A549 (cell line): ENCODE results near the gene TCF12. TPM values are rescaled to one million over a fixed set of nuclear protein-coding genes. Genes with fewer than 3 reads are reported as not detected.

Source experiments
- ATAC-seq, 2 experiments: fragments of 200-7000 bp in 1 of 2; fragments of >200 bp in 1 of 2; cut with Nextera tagmentation in 1 of 2; cut with Tn5 transposase in 1 of 2; 3 replicates each; pipeline versions ENCODE4 v1.8.0 to v1.9.1; 2018 to 2020; ENCODE audit warnings: mild to moderate bottlenecking in 1 of 2, moderate library complexity in 1 of 2
- CTCF ChIA-PET: fragments of 300-600 bp; sonication (Branson Sonifier 250); formaldehyde crosslinking; extraction: SDS; loops from one replicate; lab custom pipeline; 2021; ENCODE audit warnings: antibody characterized with exemption, inconsistent platforms; lab: Yijun Ruan, JAX
- POLR2A ChIA-PET: fragments of 350-600 bp; formaldehyde crosslinking; extraction: SDS; loops from one replicate; lab custom pipeline; 2021; ENCODE audit warnings: antibody characterized with exemption, inconsistent platforms; lab: Yijun Ruan, JAX
- DNase-seq, 2 experiments: peaks; one replicate each; pipeline versions ENCODE4 v3.0.0 to v3.0.0-alpha.2; 2011 to 2016; ENCODE audit warnings: low read depth in 1 of 2, low spot score in 1 of 2
- FAIRE-seq: peaks from 2 replicates; lab custom pipeline; 2011; peaks lifted over from hg19 to GRCh38; lab: Jason Lieb, UNC
- H3K27ac ChIP-seq, 2 experiments: fragments of >200 bp; sonication (Bioruptor Twin); formaldehyde crosslinking; 3 replicates each; pipeline ENCODE4 v1.5.1; 2016 to 2017
- H3K4me1 ChIP-seq: fragments of >200 bp; sonication (Bioruptor Twin); formaldehyde crosslinking; 3 replicates; pipeline ENCODE4 v1.6.1; 2016
- H3K4me2 ChIP-seq: fragments of >200 bp; sonication (Bioruptor Twin); formaldehyde crosslinking; 3 replicates; pipeline ENCODE4 v1.6.1; 2016
- H3K4me3 ChIP-seq: fragments of >200 bp; sonication (Bioruptor Twin); formaldehyde crosslinking; 3 replicates; pipeline ENCODE4 v1.5.1; 2016
- H3K9me3 ChIP-seq: fragments of >200 bp; sonication (Bioruptor Twin); formaldehyde crosslinking; 3 replicates; pipeline ENCODE4 v1.6.1; 2016
- BCL3 ChIP-seq: fragments of >200 bp; sonication (Bioruptor Twin); formaldehyde crosslinking; IDR thresholded peaks from 3 replicates; pipeline ENCODE4 v1.6.1; 2016
- BHLHE40 ChIP-seq: IDR thresholded peaks from 2 replicates; pipeline ENCODE4 v1.6.1; 2012; ENCODE audit warnings: low read depth, low read length, inconsistent platforms
- CBX8 ChIP-seq: fragments of 200-600 bp; sonication (generic); IDR thresholded peaks from 2 replicates; pipeline ENCODE4 v1.6.1; 2016
- EHF ChIP-seq: fragments of 250-450 bp; sonication (Bioruptor Pico); IDR thresholded peaks from 2 replicates; pipeline ENCODE4 v1.5.0; 2020; ENCODE audit warnings: mild to moderate bottlenecking
- EHMT2 ChIP-seq: fragments of 200-600 bp; sonication (generic); IDR thresholded peaks from 2 replicates; pipeline ENCODE4 v1.6.1; 2016; ENCODE audit warnings: antibody characterized with exemption, low read depth, mild to moderate bottlenecking, moderate library complexity
- ELK1 ChIP-seq: fragments of 150-350 bp; IDR thresholded peaks from 2 replicates; pipeline ENCODE4 v1.6.1; 2014; ENCODE audit warnings: low read depth, mild to moderate bottlenecking, low read length
- ESRRA ChIP-seq: fragments of 150-350 bp; IDR thresholded peaks from 2 replicates; pipeline ENCODE4 v1.6.1; 2014; ENCODE audit warnings: mild to moderate bottlenecking, low read length, borderline replicate concordance
- FOSL2 ChIP-seq, 2 experiments: fragments of 450-650 bp in 1 of 2; fragments of >200 bp in 1 of 2; sonication (Bioruptor Twin) in 1 of 2; formaldehyde crosslinking; IDR thresholded peaks; 2 replicates each; pipeline versions ENCODE4 v1.5.0 to v1.6.1; 2016 to 2020; ENCODE audit warnings: mild to moderate bottlenecking in 1 of 2, moderate library complexity in 1 of 2
- HES2 ChIP-seq: fragments of >200 bp; sonication (Bioruptor Twin); formaldehyde crosslinking; IDR thresholded peaks from 2 replicates; pipeline ENCODE4 v1.6.1; 2016
- HOXB13 ChIP-seq: fragments of 250-450 bp; sonication (Bioruptor Pico); IDR thresholded peaks from 2 replicates; pipeline ENCODE4 v1.5.0; 2020; ENCODE audit warnings: low read depth, mild to moderate bottlenecking, moderate library complexity
- HOXB5 ChIP-seq: fragments of 250-450 bp; sonication (Bioruptor Pico); IDR thresholded peaks from 2 replicates; pipeline ENCODE4 v1.5.0; 2020; ENCODE audit warnings: mild to moderate bottlenecking, moderate library complexity
- JUN ChIP-seq, 2 experiments: fragments of >200 bp; sonication (Bioruptor Twin); formaldehyde crosslinking; IDR thresholded peaks; 2 replicates in 1 of 2; 3 replicates in 1 of 2; pipeline ENCODE4 v1.6.1; 2016 to 2017
- MAFK ChIP-seq: fragments of 450-650 bp; IDR thresholded peaks from 2 replicates; pipeline ENCODE4 v1.6.1; 2014; ENCODE audit not compliant: partially characterized antibody
- MAX ChIP-seq: IDR thresholded peaks from 2 replicates; pipeline ENCODE4 v1.6.1; 2012
- NPAS2 ChIP-seq: fragments of 250-450 bp; sonication (Bioruptor Pico); IDR thresholded peaks from 2 replicates; pipeline ENCODE4 v1.8.0; 2022; ENCODE audit warnings: mild to moderate bottlenecking, moderate library complexity, borderline replicate concordance
- POLR2AphosphoS2 ChIP-seq: conservative IDR thresholded peaks from 2 replicates; pipeline ENCODE4 v1.6.1; 2012; ENCODE audit warnings: low read length, improper control_type of control experiment, inconsistent platforms
- RCOR1 ChIP-seq: fragments of 150-350 bp; IDR thresholded peaks from 2 replicates; pipeline ENCODE4 v1.6.1; 2014; ENCODE audit warnings: antibody characterized with exemption, low read length, low read depth
- RFX5 ChIP-seq: fragments of 450-650 bp; IDR thresholded peaks from 2 replicates; pipeline ENCODE4 v1.7.1; 2014; ENCODE audit warnings: antibody characterized with exemption, mild to moderate bottlenecking, moderate library complexity
- SREBF2 ChIP-seq: fragments of 450-650 bp; IDR thresholded peaks from 2 replicates; pipeline ENCODE4 v1.6.1; 2014; ENCODE audit warnings: mild to moderate bottlenecking, moderate library complexity
- TFCP2L1 ChIP-seq: fragments of 250-450 bp; sonication (Bioruptor Pico); IDR thresholded peaks from 2 replicates; pipeline ENCODE4 v1.5.0; 2021; ENCODE audit warnings: mild to moderate bottlenecking
- ZFP36 ChIP-seq: fragments of 450-650 bp; IDR thresholded peaks from 2 replicates; pipeline ENCODE4 v1.6.1; 2014; ENCODE audit warnings: borderline replicate concordance; ENCODE audit not compliant: partially characterized antibody
- ZNF302 ChIP-seq: fragments of 250-450 bp; sonication (Bioruptor Pico); IDR thresholded peaks from 2 replicates; pipeline ENCODE4 v1.9.0; 2021; ENCODE audit warnings: inconsistent platforms, mild to moderate bottlenecking, moderate library complexity
- WGBS: methylation state at CpG from one replicate; pipeline ENCODE4 v1.1.6; 2017; ENCODE audit errors: missing lambda C conversion rate; 5-methylcytosine and 5-hydroxymethylcytosine counted together
- polyA plus RNA-seq, 4 experiments: library from polyadenylated mRNA; depleted of rRNA in 3 of 4; stranded (reverse); fragments of >200 nt; fragmentation: RNase III in 1 of 4; extraction: RNeasy Plus Mini Kit Qiagen cat#74134 plus additional on column Dnase treatment in 1 of 4; gene quantifications; 2 replicates in 3 of 4; 3 replicates in 1 of 4; pipeline ENCODE4 v1.2.3, GENCODE V29; 2011 to 2017

The TCF12 gene
- polyA plus RNA-seq, 2 of the 4 experiments (the other 2 are of a cell fraction) = 36.3 to 121 TPM

GRCh38 chr15:57234156-57234555 lies 315.7 kb downstream of the TCF12 start:
- H3K27ac ChIP-seq = no peak overlapping the region
- no peak overlapping the region for H3K4me2 ChIP-seq
- DNase-seq (no peak), ATAC-seq (no peak), FAIRE-seq (no peak)
- H3K9me3 ChIP-seq = no peaks in the 10 kb centered on the region
- 0 out of 3 replicates have a peak, but pooled peaks cover 3% of the 10 kb centered on the region for H3K4me1 ChIP-seq
- H3K4me3 ChIP-seq = no peak overlapping the region
- ChIA-PET CTCF (interaction anchor here (1.1 to 2.4 kb wide), 3 partner anchors 8 to 743 kb away, joined by 3 to 8 read pairs (median 3); no protein-coding TSS in a partner anchor), POLR2A (no interaction called here)
- 89% methylated on average over 2 of the region's 2 CpGs for WGBS
- TF ChIP-seq POLR2AphosphoS2 (no peak), BCL3 (no peak), BHLHE40 (no peak), ESRRA (no peak), ZNF302 (CRISPR knock-in tag) (no peak), ELK1 (no peak), ZFP36 (no peak)

- FAIRE-seq (no peak), ATAC-seq (no peak), DNase-seq (no peak)
- Histone ChIP-seq H3K4me2 (no peak overlapping the region), H3K4me3 (no peak overlapping the region), H3K4me1 (0 out of 3 replicates have a peak, but pooled peaks cover 3% of the 10 kb centered on the region), H3K27ac (no peak overlapping the region), H3K9me3 (no peaks in the 10 kb centered on the region)
- ChIA-PET CTCF (interaction anchor here (0.6 to 1.2 kb wide), 2 partner anchors 88 to 572 kb away, joined by 3 to 6 read pairs; no protein-coding TSS in a partner anchor), POLR2A (no interaction called here)
- WGBS = 91% methylated on average over 4 of the region's 4 CpGs
- TF ChIP-seq SREBF2 (no peak), JUN (IDR thresholded peaks at IDR 0.05) (no peak), CBX8 (no peak), TFCP2L1 (CRISPR knock-in tag) (no peak), HOXB5 (no peak), BCL3 (no peak), RCOR1 (no peak), POLR2AphosphoS2 (no peak), MAX (no peak), NPAS2 (CRISPR knock-in tag) (no peak), FOSL2 (IDR thresholded peaks at IDR 0.05) (no peak), FOSL2 (CRISPR knock-in tag; IDR thresholded peaks at IDR 0.05) (no peak), HOXB13 (CRISPR knock-in tag) (no peak), EHMT2 (no peak), BHLHE40 (no peak), HES2 (no peak), EHF (CRISPR knock-in tag) (no peak), RFX5 (no peak), MAFK (no peak)
These were observed 316.7 kb downstream of the TCF12 start for GRCh38 chr15:57235186-57235585.
